Keratinocyte (primary cell): ENCODE measurements around the gene IL36RN. TPM values are rescaled to one million over a fixed set of nuclear protein-coding genes. Genes with fewer than 3 reads are reported as not detected.

Source experiments
- DNase-seq: peaks from one replicate; pipeline ENCODE4 v3.0.0-alpha.2; 2011; ENCODE audit warnings: low read depth, missing footprints, low spot score
- FAIRE-seq: peaks from 2 replicates; lab custom pipeline; 2011; peaks lifted over from hg19 to GRCh38; lab: Jason Lieb, UNC
- H2AFZ ChIP-seq: 2 replicates; pipeline ENCODE4 v1.6.0; 2012; ENCODE audit warnings: low read length, control low read depth, inconsistent platforms; ENCODE audit not compliant: control insufficient read depth
- H3K27ac ChIP-seq: 2 replicates; pipeline ENCODE4 v1.5.1; 2011; ENCODE audit warnings: low read length; ENCODE audit not compliant: control insufficient read depth, insufficient read depth
- H3K27me3 ChIP-seq: 3 replicates; pipeline ENCODE4 v1.6.0; 2011; ENCODE audit warnings: low read length; ENCODE audit not compliant: control insufficient read depth, insufficient read depth; ENCODE audit errors: extremely low read depth
- H3K36me3 ChIP-seq, 2 experiments: 2 replicates in 1 of 2; 3 replicates in 1 of 2; pipeline ENCODE4 v1.5.1; 2011; ENCODE audit warnings: low read length in 2 of 2, mild to moderate bottlenecking in 1 of 2; ENCODE audit not compliant: control insufficient read depth in 2 of 2, insufficient read depth in 2 of 2; ENCODE audit errors: extremely low read depth in 1 of 2
- H3K4me1 ChIP-seq: 3 replicates; pipeline ENCODE4 v1.5.1; 2011; ENCODE audit warnings: low read length; ENCODE audit not compliant: control insufficient read depth, insufficient read depth; ENCODE audit errors: extremely low read depth
- H3K4me2 ChIP-seq: 3 replicates; pipeline ENCODE4 v1.6.0; 2011; ENCODE audit warnings: low read depth, low read length; ENCODE audit not compliant: control insufficient read depth, insufficient read depth; ENCODE audit errors: extremely low read depth
- H3K4me3 ChIP-seq, 3 experiments: fragments of 200-600 bp in 1 of 3; sonication (generic) in 1 of 3; 2 replicates in 2 of 3; 3 replicates in 1 of 3; pipeline ENCODE4 v1.5.1; 2011 to 2016; ENCODE audit warnings: low read length in 3 of 3, mild to moderate bottlenecking in 3 of 3, control low read depth in 2 of 3, inconsistent platforms in 1 of 3, low read depth in 1 of 3, mixed read lengths in 1 of 3, mixed run types in 1 of 3, moderate library complexity in 1 of 3; ENCODE audit not compliant: control insufficient read depth in 2 of 3, insufficient read depth in 2 of 3; ENCODE audit errors: extremely low read depth in 1 of 3
- H3K79me2 ChIP-seq: 2 replicates; pipeline ENCODE4 v1.6.0; 2012; ENCODE audit warnings: low read length; ENCODE audit not compliant: control insufficient read depth, insufficient read depth
- H3K9ac ChIP-seq: 3 replicates; pipeline ENCODE4 v1.6.0; 2011; ENCODE audit warnings: low read length; ENCODE audit not compliant: control insufficient read depth, insufficient read depth; ENCODE audit errors: extremely low read depth
- H3K9me1 ChIP-seq: 3 replicates; pipeline ENCODE4 v1.6.0; 2011; ENCODE audit warnings: low read length; ENCODE audit not compliant: control insufficient read depth, insufficient read depth; ENCODE audit errors: extremely low read depth
- H3K9me3 ChIP-seq: 2 replicates; pipeline ENCODE4 v1.5.1; 2012; ENCODE audit warnings: low read depth, low read length; ENCODE audit not compliant: control insufficient read depth
- H4K20me1 ChIP-seq: 3 replicates; pipeline ENCODE4 v1.6.0; 2011; ENCODE audit warnings: low read length; ENCODE audit not compliant: control insufficient read depth, insufficient read depth; ENCODE audit errors: extremely low read depth
- EZH2 ChIP-seq: IDR thresholded peaks from one replicate; pipeline ENCODE4 v1.6.1; 2012; ENCODE audit warnings: inconsistent platforms, mild to moderate bottlenecking, low read length, moderate library complexity
- dilution Hi-C: fragments of 300-500 bp; cut with MboI; formaldehyde crosslinking; loops from one replicate; pipeline ENCODE4 v1.7.0; 2020; ENCODE audit warnings: low sequenced_read_pairs; ENCODE audit not compliant: extremely low pct_ligation_motif_present
- polyA plus RNA-seq, 5 experiments: library from polyadenylated mRNA; depleted of rRNA in 3 of 5; stranded (reverse) in 3 of 5; stranded (forward) in 1 of 5; unstranded in 1 of 5; fragments of >200 nt; gene quantifications; 1 replicate in 1 of 5; 2 replicates in 3 of 5; 3 replicates in 1 of 5; pipeline versions ENCODE4 v1.2.1 to v1.2.3, GENCODE V29; 2011 to 2012; ENCODE audit warnings: missing spikeins in 2 of 5, low read depth in 1 of 5, low replicate concordance in 1 of 5
- TF ChIP-seq, protein P1 (sequence below), 3 experiments: IDR thresholded peaks in 1 of 3; conservative IDR thresholded peaks in 1 of 3; optimal IDR thresholded peaks in 1 of 3; 2 replicates in 2 of 3; 3 replicates in 1 of 3; pipeline versions ENCODE3 to v1.5.1; 2011; ENCODE audit warnings: low read length in 3 of 3, mild to moderate bottlenecking in 3 of 3, moderate library complexity in 2 of 3, control low read depth in 1 of 3, inconsistent platforms in 1 of 3; ENCODE audit not compliant: insufficient read depth in 2 of 3; ENCODE audit errors: extremely low read depth in 1 of 3

Gene IL36RN
- polyA plus RNA-seq, 1 donor (not counting 4 experiments of a cell fraction or from before 2014, with no cell fraction given) = 3.9 TPM

DNA sequence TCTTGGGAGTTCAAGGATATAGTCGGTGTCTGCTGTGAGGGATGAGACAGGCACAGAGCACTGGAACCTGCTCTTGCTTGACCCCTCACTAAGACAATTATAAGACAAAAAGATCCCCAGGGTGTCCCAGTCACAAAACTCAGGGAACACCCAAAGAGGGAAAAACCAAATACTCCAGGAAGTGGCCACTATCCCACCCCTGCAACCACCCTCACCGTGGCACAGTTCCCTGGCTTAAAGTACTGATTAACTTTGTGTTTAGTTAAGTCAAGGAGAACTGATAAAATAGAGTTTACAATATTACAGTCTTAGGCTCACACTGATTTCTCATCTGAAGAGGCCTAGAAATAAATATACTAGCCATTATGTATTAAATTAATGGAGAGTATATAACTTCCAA is 19.8 kb upstream of the IL36RN start:
- Histone ChIP-seq H2AFZ (no peak overlapping the region), H3K36me3 (no peaks in the 10 kb centered on the region), H3K27me3 (no peaks in the 10 kb centered on the region), H3K9ac (no peak overlapping the region), H3K79me2 (no peaks in the 10 kb centered on the region), H3K4me2 (no peak overlapping the region), H3K27ac (no peak overlapping the region), H3K4me3 (no peak overlapping the region), H4K20me1 (no peaks in the 10 kb centered on the region), H3K9me3 (no peaks in the 10 kb centered on the region), H3K9me1 (no peaks in the 10 kb centered on the region), H3K4me1 (no peaks in the 10 kb centered on the region)
- no peak for FAIRE-seq
- TF ChIP-seq EZH2 = no peak
- TF ChIP-seq, protein P1, sequence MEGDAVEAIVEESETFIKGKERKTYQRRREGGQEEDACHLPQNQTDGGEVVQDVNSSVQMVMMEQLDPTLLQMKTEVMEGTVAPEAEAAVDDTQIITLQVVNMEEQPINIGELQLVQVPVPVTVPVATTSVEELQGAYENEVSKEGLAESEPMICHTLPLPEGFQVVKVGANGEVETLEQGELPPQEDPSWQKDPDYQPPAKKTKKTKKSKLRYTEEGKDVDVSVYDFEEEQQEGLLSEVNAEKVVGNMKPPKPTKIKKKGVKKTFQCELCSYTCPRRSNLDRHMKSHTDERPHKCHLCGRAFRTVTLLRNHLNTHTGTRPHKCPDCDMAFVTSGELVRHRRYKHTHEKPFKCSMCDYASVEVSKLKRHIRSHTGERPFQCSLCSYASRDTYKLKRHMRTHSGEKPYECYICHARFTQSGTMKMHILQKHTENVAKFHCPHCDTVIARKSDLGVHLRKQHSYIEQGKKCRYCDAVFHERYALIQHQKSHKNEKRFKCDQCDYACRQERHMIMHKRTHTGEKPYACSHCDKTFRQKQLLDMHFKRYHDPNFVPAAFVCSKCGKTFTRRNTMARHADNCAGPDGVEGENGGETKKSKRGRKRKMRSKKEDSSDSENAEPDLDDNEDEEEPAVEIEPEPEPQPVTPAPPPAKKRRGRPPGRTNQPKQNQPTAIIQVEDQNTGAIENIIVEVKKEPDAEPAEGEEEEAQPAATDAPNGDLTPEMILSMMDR (optimal IDR thresholded peaks at IDR 0.05 in 1 of 3, IDR thresholded peaks at IDR 0.05 in 1 of 3, conservative IDR thresholded peaks at IDR 0.05 in 1 of 3; ENCODE audit: extremely low read depth in 1 of 3, insufficient read depth in 2 of 3, low read length in 3 of 3) = no peak
- no peak for DNase-seq
- dilution Hi-C loops = no loop called here

GRCh38 chr2:113039719-113040118 is 19.3 kb upstream of the IL36RN start:
- Histone ChIP-seq H3K4me2 (no peak overlapping the region), H3K27ac (no peak overlapping the region), H3K9me1 (no peaks in the 10 kb centered on the region), H3K27me3 (no peaks in the 10 kb centered on the region), H3K79me2 (no peaks in the 10 kb centered on the region), H2AFZ (no peak overlapping the region), H3K4me3 (no peak overlapping the region), H4K20me1 (no peaks in the 10 kb centered on the region), H3K9me3 (no peaks in the 10 kb centered on the region), H3K36me3 (no peaks in the 10 kb centered on the region), H3K4me1 (no peaks in the 10 kb centered on the region), H3K9ac (no peak overlapping the region)
- TF ChIP-seq, protein P1 (optimal IDR thresholded peaks at IDR 0.05 in 1 of 3, IDR thresholded peaks at IDR 0.05 in 1 of 3, conservative IDR thresholded peaks at IDR 0.05 in 1 of 3; ENCODE audit: extremely low read depth in 1 of 3, insufficient read depth in 2 of 3, low read length in 3 of 3) = no peak
- no peak for TF ChIP-seq EZH2
- no peak for DNase-seq
- dilution Hi-C loops = no loop called here
- no peak for FAIRE-seq
